HCT116 (cell line): Measurements from ENCODE around the gene SLC38A2.

ENCODE experiments used
- ATF3 ChIP-seq: IDR thresholded peaks from 2 replicates; pipeline ENCODE4 v1.6.1; 2012
- CTCF ChIP-seq, 3 experiments: fragments of 200-600 bp in 1 of 3; sonication (generic) in 1 of 3; IDR thresholded peaks in 2 of 3; conservative IDR thresholded peaks in 1 of 3; 2 replicates each; pipeline ENCODE4 v1.5.1; 2012 to 2017; ENCODE audit warnings: low read depth in 2 of 3, low read length in 2 of 3, antibody characterized with exemption in 1 of 3, borderline replicate concordance in 1 of 3, control low read depth in 1 of 3, mild to moderate bottlenecking in 1 of 3, mixed read lengths in 1 of 3, mixed run types in 1 of 3, moderate library complexity in 1 of 3; ENCODE audit not compliant: insufficient read depth in 1 of 3
- EZH2 ChIP-seq: fragments of 200-600 bp; sonication (generic); IDR thresholded peaks from 2 replicates; pipeline ENCODE4 v1.6.1; 2017; ENCODE audit warnings: antibody characterized with exemption, mixed run types
- JUND ChIP-seq: IDR thresholded peaks from 2 replicates; pipeline ENCODE4 v1.6.1; 2012
- POLR2A ChIP-seq: IDR thresholded peaks from 2 replicates; pipeline ENCODE4 v1.7.0; 2011; ENCODE audit warnings: borderline replicate concordance; ENCODE audit not compliant: insufficient read depth, insufficient read length; ENCODE audit errors: extremely low read depth
- POLR2AphosphoS5 ChIP-seq: IDR thresholded peaks from 2 replicates; pipeline ENCODE4 v1.6.1; 2011; ENCODE audit warnings: mild to moderate bottlenecking, low read depth, low read length, moderate library complexity
- RAD21 ChIP-seq: IDR thresholded peaks from 2 replicates; pipeline ENCODE4 v1.6.1; 2012; ENCODE audit warnings: low read depth, mild to moderate bottlenecking
- ZNF274 ChIP-seq: fragments of 200-500 bp; sonication (Bioruptor generic); IDR thresholded peaks from 2 replicates; pipeline ENCODE4 v1.6.1; 2014; ENCODE audit warnings: mild to moderate bottlenecking, low read depth, low read length, inconsistent platforms

- TF ChIP-seq RAD21 (no peak), CTCF (IDR thresholded peaks at IDR 0.05 in 2 of 3, conservative IDR thresholded peaks at IDR 0.05 in 1 of 3; ENCODE audit: borderline replicate concordance in 1 of 3, insufficient read depth in 1 of 3, low read depth in 2 of 3, low read length in 2 of 3) (no peak), ATF3 (no peak), JUND (no peak), EZH2 (no peak), POLR2AphosphoS5 (no peak), POLR2A (no peak), ZNF274 (no peak)
These were observed 12.2 kb downstream of the SLC38A2 start for GRCh38 chr12:46360370-46360769.
